ENCODE measurements around the gene RRM2.

- TF ChIP-seq EZH2 (IDR thresholded peaks at IDR 0.05; ENCODE audit: insufficient read depth, low read length) (no peak), CTCF (IDR thresholded peaks at IDR 0.05; ENCODE audit: insufficient read depth, low read depth, low read length) (no peak)
These were observed 27.9 kb downstream of the RRM2 start for GRCh38 chr2:10150436-10150835.

Data from astrocyte (in vitro differentiated cells and primary cell).